ENCODE measurements around the gene KRTAP6-3.

DNA sequence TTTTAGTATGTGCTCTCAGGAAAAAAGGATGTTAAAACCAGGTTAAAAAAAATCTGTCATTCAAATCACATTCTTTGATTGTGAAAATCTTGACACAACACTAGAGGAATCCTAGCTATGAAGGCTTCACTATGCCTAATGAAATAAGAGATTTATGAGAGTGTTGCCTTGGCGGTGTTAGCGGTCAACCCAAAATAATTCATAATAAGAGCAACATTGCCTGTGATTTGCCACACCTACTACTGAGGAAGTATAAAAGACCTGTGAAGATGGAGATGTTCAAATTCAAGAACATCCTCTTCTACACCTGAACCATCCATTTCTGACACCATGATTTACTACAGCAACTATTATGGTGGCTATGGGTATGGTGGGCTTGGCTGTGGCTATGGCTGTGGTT, 23.9 kb downstream of the KRTAP6-3 start, which contains the start of gene KRTAP20-1:
- TF ChIP-seq, protein P1, sequence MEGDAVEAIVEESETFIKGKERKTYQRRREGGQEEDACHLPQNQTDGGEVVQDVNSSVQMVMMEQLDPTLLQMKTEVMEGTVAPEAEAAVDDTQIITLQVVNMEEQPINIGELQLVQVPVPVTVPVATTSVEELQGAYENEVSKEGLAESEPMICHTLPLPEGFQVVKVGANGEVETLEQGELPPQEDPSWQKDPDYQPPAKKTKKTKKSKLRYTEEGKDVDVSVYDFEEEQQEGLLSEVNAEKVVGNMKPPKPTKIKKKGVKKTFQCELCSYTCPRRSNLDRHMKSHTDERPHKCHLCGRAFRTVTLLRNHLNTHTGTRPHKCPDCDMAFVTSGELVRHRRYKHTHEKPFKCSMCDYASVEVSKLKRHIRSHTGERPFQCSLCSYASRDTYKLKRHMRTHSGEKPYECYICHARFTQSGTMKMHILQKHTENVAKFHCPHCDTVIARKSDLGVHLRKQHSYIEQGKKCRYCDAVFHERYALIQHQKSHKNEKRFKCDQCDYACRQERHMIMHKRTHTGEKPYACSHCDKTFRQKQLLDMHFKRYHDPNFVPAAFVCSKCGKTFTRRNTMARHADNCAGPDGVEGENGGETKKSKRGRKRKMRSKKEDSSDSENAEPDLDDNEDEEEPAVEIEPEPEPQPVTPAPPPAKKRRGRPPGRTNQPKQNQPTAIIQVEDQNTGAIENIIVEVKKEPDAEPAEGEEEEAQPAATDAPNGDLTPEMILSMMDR (IDR thresholded peaks at IDR 0.05) = no peak
- TF ChIP-seq POLR2A (IDR thresholded peaks at IDR 0.05) = no peak

Measured in esophagus squamous epithelium (tissue), 4 donors.